Measurements from ENCODE around the gene BAD. TPM values are rescaled to one million over a fixed set of nuclear protein-coding genes. Genes with fewer than 3 reads are reported as not detected.

The BAD gene
- total RNA-seq, 4 donors from 2014 or later, result 93.9 to 154 (median 139) TPM

GRCh38 chr11:64298966-64299846 is 14.7 kb upstream of the BAD start:
- peak; percentile 57 for DNase-seq
- intact Hi-C loops (cut with DNase I; ENCODE audit: low total_unique reads), result no loop called here
- WGBS, 2 donors (ENCODE audit: low coverage in 1 of 2), result 5% methylated on average over 36 of the region's 60 CpGs; no CpG with 5 or more reads in 1 of the 2 donors
- Histone ChIP-seq H3K27ac (no peak overlapping the region), H3K36me3 (no peaks in the 10 kb centered on the region), H3K27me3 (peaks cover 73% of the 10 kb centered on the region), H3K9me3 (no peaks in the 10 kb centered on the region), H3K4me3 (peak overlapping the region in 3 of 4 donors; percentile 21 to 50 (median 37)), H3K4me1 (peaks cover 18 to 28% (median 27%) of the 10 kb centered on the region in 4 donors)
- TF ChIP-seq CTCF (IDR thresholded peaks at IDR 0.05) (peak in 1 of 5 experiments; percentile 11), POLR2A (IDR thresholded peaks at IDR 0.05) (no peak)
- in situ Hi-C loops (cut with MboI; ENCODE audit: low pct_ligation_motif_present in 1 of 4, low pct_unique_long_range_greater_than_20kb in 1 of 4, low sequenced_read_pairs in 3 of 4), result loop anchor here in 2 of 4 donors (5.0 to 10.0 kb wide), 2 partner anchors 94 to 97 kb away; partner anchors contain the start of gene FERMT3 (in 1 of the 2)

GRCh38 chr11:64297699-64298358 is 13.4 kb upstream of the BAD start:
- Histone ChIP-seq H3K27ac (no peak overlapping the region), H3K27me3 (peaks cover 87% of the 10 kb centered on the region), H3K36me3 (no peaks in the 10 kb centered on the region), H3K4me3 (no peak overlapping the region), H3K4me1 (peaks cover 18 to 22% (median 20%) of the 10 kb centered on the region in 4 donors), H3K9me3 (no peaks in the 10 kb centered on the region)
- in situ Hi-C loops (cut with MboI; ENCODE audit: low pct_ligation_motif_present in 1 of 4, low pct_unique_long_range_greater_than_20kb in 1 of 4, low sequenced_read_pairs in 3 of 4) (loop anchor here in 2 of 4 donors (5.0 to 10.0 kb wide), 2 partner anchors 93 to 96 kb away; partner anchors contain the start of gene FERMT3 (in 1 of the 2)), intact Hi-C loops (cut with DNase I; ENCODE audit: low total_unique reads) (no loop called here)
- peak; percentile 38 for DNase-seq
- WGBS, 2 donors (ENCODE audit: low coverage in 1 of 2), result 23 to 47% methylated on average over 4 to 15 of the region's 18 CpGs
- TF ChIP-seq CTCF (IDR thresholded peaks at IDR 0.05) (no peak), POLR2A (IDR thresholded peaks at IDR 0.05) (no peak), POLR2AphosphoS5 (IDR thresholded peaks at IDR 0.05) (no peak), EP300 (IDR thresholded peaks at IDR 0.05; ENCODE audit: low read depth) (no peak)

GRCh38 chr11:64296830-64297698 is 12.6 kb upstream of the BAD start:
- H3K9me3 ChIP-seq, result no peaks in the 10 kb centered on the region
- H3K4me3 ChIP-seq, result no peak overlapping the region
- TF ChIP-seq EP300 (IDR thresholded peaks at IDR 0.05; ENCODE audit: low read depth) (no peak), POLR2AphosphoS5 (IDR thresholded peaks at IDR 0.05) (no peak), POLR2A (IDR thresholded peaks at IDR 0.05) (no peak), CTCF (IDR thresholded peaks at IDR 0.05) (no peak)
- peaks cover 94% of the 10 kb centered on the region for H3K27me3 ChIP-seq
- intact Hi-C loops (cut with DNase I; ENCODE audit: low total_unique reads), result no loop called here
- H3K36me3 ChIP-seq, result no peaks in the 10 kb centered on the region
- peaks cover 18 to 29% (median 26%) of the 10 kb centered on the region in 4 donors for H3K4me1 ChIP-seq
- DNase-seq, result no peak
- WGBS, 2 donors (ENCODE audit: low coverage in 1 of 2), result 10 to 17% methylated on average over 2 to 26 of the region's 34 CpGs
- no peak overlapping the region for H3K27ac ChIP-seq
- in situ Hi-C loops (cut with MboI; ENCODE audit: low pct_ligation_motif_present in 1 of 4, low pct_unique_long_range_greater_than_20kb in 1 of 4, low sequenced_read_pairs in 3 of 4), result loop anchor here in 2 of 4 donors (5.0 to 10.0 kb wide), 2 partner anchors 92 to 95 kb away; partner anchors contain the start of gene FERMT3 (in 1 of the 2)

Measured in transverse colon (tissue), 4 donors.